GM12864 (cell line): ENCODE results near the gene NELL2.

Experiments
- DNase-seq: peaks from one replicate; pipeline ENCODE4 v3.0.0-alpha.2; 2011; ENCODE audit warnings: low read depth
- H3K4me3 ChIP-seq: 2 replicates; pipeline ENCODE4 v1.5.1; 2011; ENCODE audit warnings: mild to moderate bottlenecking, low read depth, low read length, control low read depth
- TF ChIP-seq, protein P1 (sequence below): IDR thresholded peaks from 2 replicates; pipeline ENCODE4 v1.5.1; 2011; ENCODE audit warnings: low read depth, mild to moderate bottlenecking, moderate library complexity, low read length, control low read depth, inconsistent platforms; ENCODE audit errors: missing control alignments

Gene NELL2

DNA sequence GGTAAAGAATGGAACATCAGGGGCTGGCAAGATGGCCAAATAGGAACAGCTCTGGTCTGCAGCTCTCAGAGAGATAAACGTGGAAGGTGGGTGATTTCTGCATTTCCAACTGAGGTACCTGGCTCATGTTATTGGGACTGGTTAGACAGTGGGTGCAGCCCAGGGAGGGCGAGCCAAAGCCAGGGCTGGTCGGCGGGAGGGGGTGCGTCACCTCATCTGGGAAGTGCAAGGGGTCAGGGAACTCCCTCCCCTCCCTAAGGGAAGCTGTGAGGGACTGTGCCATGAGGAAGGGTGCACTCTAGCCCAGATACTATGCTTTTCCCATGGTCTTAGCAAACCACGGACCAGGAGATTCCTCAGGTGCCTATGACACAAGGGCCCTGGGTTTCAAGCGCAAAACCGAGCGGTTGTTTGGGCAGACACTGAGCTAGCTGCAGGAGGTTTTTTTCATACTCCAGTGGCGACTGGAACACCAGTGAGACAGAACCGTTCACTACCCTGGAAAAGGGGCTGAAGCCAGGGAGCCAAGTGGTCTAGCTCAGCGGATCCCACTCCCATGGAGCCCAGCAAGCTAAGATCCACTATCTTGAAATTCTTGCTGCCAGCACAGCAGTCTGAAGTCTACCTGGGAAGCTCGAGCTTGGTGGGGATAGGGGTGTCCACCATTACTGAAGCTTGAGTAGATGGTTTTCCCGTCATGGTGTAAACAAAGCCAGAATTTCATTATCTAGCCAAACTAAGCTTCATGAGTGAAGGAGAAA, 317.6 kb downstream of the NELL2 start:
- TF ChIP-seq, protein P1, sequence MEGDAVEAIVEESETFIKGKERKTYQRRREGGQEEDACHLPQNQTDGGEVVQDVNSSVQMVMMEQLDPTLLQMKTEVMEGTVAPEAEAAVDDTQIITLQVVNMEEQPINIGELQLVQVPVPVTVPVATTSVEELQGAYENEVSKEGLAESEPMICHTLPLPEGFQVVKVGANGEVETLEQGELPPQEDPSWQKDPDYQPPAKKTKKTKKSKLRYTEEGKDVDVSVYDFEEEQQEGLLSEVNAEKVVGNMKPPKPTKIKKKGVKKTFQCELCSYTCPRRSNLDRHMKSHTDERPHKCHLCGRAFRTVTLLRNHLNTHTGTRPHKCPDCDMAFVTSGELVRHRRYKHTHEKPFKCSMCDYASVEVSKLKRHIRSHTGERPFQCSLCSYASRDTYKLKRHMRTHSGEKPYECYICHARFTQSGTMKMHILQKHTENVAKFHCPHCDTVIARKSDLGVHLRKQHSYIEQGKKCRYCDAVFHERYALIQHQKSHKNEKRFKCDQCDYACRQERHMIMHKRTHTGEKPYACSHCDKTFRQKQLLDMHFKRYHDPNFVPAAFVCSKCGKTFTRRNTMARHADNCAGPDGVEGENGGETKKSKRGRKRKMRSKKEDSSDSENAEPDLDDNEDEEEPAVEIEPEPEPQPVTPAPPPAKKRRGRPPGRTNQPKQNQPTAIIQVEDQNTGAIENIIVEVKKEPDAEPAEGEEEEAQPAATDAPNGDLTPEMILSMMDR, result no peak
- DNase-seq, result no peak
- H3K4me3 ChIP-seq, result no peak overlapping the region

DNA sequence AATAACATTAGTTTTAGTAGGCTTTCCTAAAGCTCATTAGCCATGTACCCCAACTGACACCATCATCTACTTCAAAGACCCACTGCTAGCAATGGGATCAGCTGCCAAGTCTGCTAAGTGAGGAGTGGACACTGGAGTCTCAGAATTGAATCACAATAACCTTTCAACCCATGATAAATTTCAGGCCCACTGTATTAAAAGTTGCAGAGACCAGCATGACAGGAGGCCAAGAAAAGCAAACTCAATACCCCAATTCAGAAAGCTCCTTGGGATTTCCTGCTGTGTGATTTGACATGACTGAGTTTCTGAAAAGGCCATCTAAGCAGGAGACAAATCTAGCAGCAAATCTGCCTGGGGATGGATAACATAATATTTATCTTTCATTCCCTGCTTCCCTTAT, 320.7 kb downstream of the NELL2 start:
- H3K4me3 ChIP-seq, result no peak overlapping the region
- TF ChIP-seq, protein P1, result no peak
- DNase-seq, result no peak

DNA sequence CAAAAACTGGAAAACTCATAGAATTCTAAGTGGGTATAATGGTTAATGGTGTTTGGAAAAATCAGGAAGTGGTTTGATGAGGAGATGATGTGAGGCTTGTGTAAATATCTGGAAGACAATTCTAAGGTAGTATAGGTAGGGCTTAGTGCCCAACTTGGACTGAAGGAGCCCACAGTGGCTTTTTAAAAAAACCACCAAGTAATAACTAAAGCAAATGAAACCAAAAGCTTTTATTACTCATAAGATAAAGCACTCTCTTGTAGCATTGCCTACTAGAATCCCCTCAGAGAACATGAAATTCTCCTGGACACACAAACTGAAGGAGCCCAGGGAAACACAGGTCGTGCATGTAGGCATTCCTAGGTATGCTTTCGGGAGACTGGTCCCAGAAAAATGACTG, 324.5 kb downstream of the NELL2 start:
- TF ChIP-seq, protein P1, result no peak
- H3K4me3 ChIP-seq, result no peak overlapping the region
- DNase-seq, result no peak

DNA sequence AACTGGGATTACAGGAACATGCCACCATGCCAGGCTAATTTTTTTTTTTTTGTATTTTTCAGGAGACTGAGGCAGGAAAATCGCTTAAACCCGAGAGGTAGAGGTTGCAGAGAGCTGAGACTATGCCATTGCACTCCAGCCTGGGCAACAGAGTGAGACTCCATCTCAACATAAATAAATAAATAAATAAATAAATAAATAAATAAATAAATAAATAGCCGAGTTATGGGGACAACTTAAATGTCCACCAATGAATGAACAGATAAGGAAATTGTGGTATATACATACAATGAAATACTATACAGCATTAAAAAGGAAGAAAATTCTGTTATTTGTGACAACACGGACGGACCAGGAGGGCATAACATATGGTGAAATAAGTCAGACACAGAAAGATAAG, 325.7 kb downstream of the NELL2 start:
- no peak overlapping the region for H3K4me3 ChIP-seq
- DNase-seq, result no peak
- TF ChIP-seq, protein P1, result no peak

DNA sequence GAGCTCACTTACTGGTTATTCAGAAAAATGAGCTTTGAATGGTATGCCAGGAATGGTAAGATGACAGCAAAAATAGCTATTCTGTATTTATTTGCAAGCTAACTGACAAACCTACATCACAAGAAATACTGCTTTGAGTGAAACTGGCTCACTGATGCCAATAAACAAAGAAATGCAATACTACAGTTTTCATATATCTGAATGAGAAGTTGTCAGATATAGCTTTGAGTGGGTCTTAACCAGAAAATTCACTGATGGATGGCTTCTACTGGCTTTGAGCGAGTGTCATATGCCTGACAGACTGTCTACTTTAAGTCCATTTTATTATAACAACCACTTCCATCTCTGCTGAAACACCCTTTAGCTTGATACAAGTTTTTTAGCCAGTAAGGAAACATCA, 330.1 kb downstream of the NELL2 start:
- DNase-seq, result no peak
- TF ChIP-seq, protein P1, result no peak
- H3K4me3 ChIP-seq, result no peak overlapping the region

DNA sequence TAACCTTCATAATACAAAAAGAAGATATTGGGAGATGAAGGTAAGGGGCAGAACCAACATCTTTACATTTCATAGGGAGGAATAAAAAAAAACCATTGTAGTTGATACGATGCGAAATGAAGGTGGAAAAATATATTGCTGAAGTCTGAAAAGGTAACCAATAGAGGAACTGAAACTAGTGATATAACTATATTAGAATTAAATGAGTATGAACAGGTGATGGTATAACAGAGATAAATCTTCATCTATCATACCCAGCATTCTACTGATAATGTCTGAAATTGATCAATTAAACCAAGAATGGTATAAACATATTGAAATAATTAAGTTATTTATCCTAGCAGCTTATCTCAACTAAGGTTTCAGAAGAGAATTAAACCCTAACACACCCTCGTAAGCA, 332.1 kb downstream of the NELL2 start:
- no peak overlapping the region for H3K4me3 ChIP-seq
- TF ChIP-seq, protein P1, result no peak
- no peak for DNase-seq

DNA sequence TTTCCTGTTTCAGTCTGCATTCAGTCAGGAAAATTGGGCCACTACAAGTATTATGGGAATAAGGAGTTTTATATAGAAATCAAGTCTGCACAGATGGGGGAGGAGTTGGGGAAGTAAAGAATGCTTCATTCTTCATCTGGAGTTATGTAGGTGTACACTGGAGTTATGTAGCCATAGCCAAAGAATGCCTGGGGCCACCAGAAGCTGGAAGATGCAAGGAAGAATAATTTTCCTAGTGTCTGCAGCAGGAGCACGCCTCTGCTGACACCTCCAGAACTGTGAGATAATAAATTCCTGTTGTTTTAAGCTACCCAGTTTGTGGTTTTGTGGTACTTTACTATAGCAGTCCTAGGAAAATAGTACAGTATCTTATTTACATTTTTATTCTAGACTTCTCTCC, 333.4 kb downstream of the NELL2 start:
- no peak for DNase-seq
- no peak overlapping the region for H3K4me3 ChIP-seq
- TF ChIP-seq, protein P1, result no peak
